H1 (cell line): ENCODE measurements around the gene TTC39A. TPM values are rescaled to one million over a fixed set of nuclear protein-coding genes. Genes with fewer than 3 reads are reported as not detected.

Experiments used
- CTCF ChIA-PET: fragments of 300-600 bp; sonication (Branson Sonifier 250); formaldehyde crosslinking; loops from one replicate; lab custom pipeline; 2021; ENCODE audit not compliant: partially characterized antibody; lab: Charles Lee
- POLR2A ChIA-PET: fragments of 300-600 bp; sonication (Branson Sonifier 250); formaldehyde crosslinking; loops from one replicate; lab custom pipeline; 2021; ENCODE audit warnings: inconsistent platforms; ENCODE audit not compliant: partially characterized antibody; lab: Charles Lee
- DNase-seq, 2 experiments: peaks; one replicate each; pipeline versions ENCODE4 v3.0.0 to v3.0.0-alpha.2; 2010 to 2022; ENCODE audit warnings: low spot score in 2 of 2, low read depth in 1 of 2, mixed read lengths in 1 of 2
- FAIRE-seq: peaks from 2 replicates; lab custom pipeline; 2011; peaks lifted over from hg19 to GRCh38; lab: Jason Lieb, UNC
- H2AFZ ChIP-seq: 2 replicates; pipeline ENCODE4 v1.8.1; 2012; ENCODE audit warnings: low read length, inconsistent platforms
- H2AK5ac ChIP-seq: 2 replicates; pipeline ENCODE4 v1.6.1; 2013; ENCODE audit warnings: low read depth, low read length
- H2BK120ac ChIP-seq: replicated peaks from 2 replicates; pipeline ENCODE3; 2013; ENCODE audit warnings: low read depth, low read length, inconsistent platforms
- H2BK12ac ChIP-seq: 2 replicates; pipeline ENCODE4 v1.6.1; 2013; ENCODE audit warnings: low read depth, low read length
- H2BK15ac ChIP-seq: 2 replicates; pipeline ENCODE4 v1.6.1; 2013; ENCODE audit warnings: low read length
- H2BK20ac ChIP-seq: 2 replicates; pipeline ENCODE4 v1.6.1; 2013; ENCODE audit warnings: low read length
- H2BK5ac ChIP-seq: 2 replicates; pipeline ENCODE4 v1.6.1; 2013; ENCODE audit warnings: low read depth, low read length
- H3K14ac ChIP-seq: 2 replicates; pipeline ENCODE4 v1.6.1; 2013; ENCODE audit warnings: inconsistent platforms; ENCODE audit not compliant: insufficient read length
- H3K18ac ChIP-seq: 2 replicates; pipeline ENCODE4 v1.6.1; 2013; ENCODE audit warnings: low read length; ENCODE audit errors: extremely low read depth
- H3K23ac ChIP-seq: 2 replicates; pipeline ENCODE4 v1.6.1; 2013; ENCODE audit warnings: inconsistent platforms; ENCODE audit not compliant: insufficient read length
- H3K23me2 ChIP-seq: 2 replicates; pipeline ENCODE4 v1.6.1; 2013; ENCODE audit warnings: low read depth, low read length
- H3K27ac ChIP-seq: 2 replicates; pipeline ENCODE4 v1.6.1; 2011; ENCODE audit warnings: low read depth, low read length, inconsistent platforms
- H3K27me3 ChIP-seq, 4 experiments: replicated peaks in 1 of 4; 1 replicate in 1 of 4; 2 replicates in 3 of 4; pipeline versions ENCODE4 v1.6.1 to v1.8.1; 2011 to 2013; ENCODE audit warnings: low read length in 3 of 4, mild to moderate bottlenecking in 3 of 4, inconsistent platforms in 2 of 4, mixed read lengths in 2 of 4, moderate library complexity in 1 of 4; ENCODE audit not compliant: control insufficient read depth in 3 of 4, insufficient read depth in 3 of 4; ENCODE audit errors: extremely low read depth in 1 of 4
- H3K36me3 ChIP-seq, 4 experiments: 2 replicates each; pipeline versions ENCODE4 v1.6.1 to v1.8.1; 2011 to 2013; ENCODE audit warnings: mild to moderate bottlenecking in 4 of 4, low read length in 3 of 4, moderate library complexity in 2 of 4, control low read depth in 1 of 4, inconsistent platforms in 1 of 4; ENCODE audit not compliant: insufficient read depth in 4 of 4, control insufficient read depth in 2 of 4
- H3K4ac ChIP-seq: replicated peaks from 2 replicates; pipeline ENCODE3; 2013; ENCODE audit warnings: low read length, low read depth, mixed read lengths, inconsistent platforms; ENCODE audit not compliant: insufficient read length
- H3K4me1 ChIP-seq, 4 experiments: replicated peaks in 1 of 4; 1 replicate in 1 of 4; 2 replicates in 3 of 4; pipeline versions ENCODE4 v1.6.1 to v1.8.1; 2011 to 2013; ENCODE audit warnings: low read length in 3 of 4, inconsistent platforms in 2 of 4, mixed read lengths in 1 of 4; ENCODE audit not compliant: insufficient read depth in 4 of 4, control insufficient read depth in 3 of 4
- H3K4me2 ChIP-seq, 2 experiments: 2 replicates each; pipeline versions ENCODE4 v1.6.1 to v1.8.1; 2011 to 2013; ENCODE audit warnings: low read depth in 2 of 2, low read length in 2 of 2, control low read depth in 1 of 2, inconsistent platforms in 1 of 2, mild to moderate bottlenecking in 1 of 2; ENCODE audit not compliant: insufficient read depth in 1 of 2
- H3K4me3 ChIP-seq, 4 experiments: fragments of 200-600, 300-600 bp in 1 of 4; sonication (generic), shearing (Covaris generic), sonication (Bioruptor Twin) in 1 of 4; 2 replicates each; pipeline versions ENCODE4 v1.5.1 to v1.8.1; 2011 to 2016; ENCODE audit warnings: low read length in 4 of 4, low read depth in 3 of 4, control low read depth in 2 of 4, inconsistent platforms in 2 of 4, mild to moderate bottlenecking in 2 of 4, mixed read lengths in 1 of 4, moderate library complexity in 1 of 4; ENCODE audit not compliant: insufficient read depth in 2 of 4; ENCODE audit errors: extremely low read depth in 1 of 4
- H3K56ac ChIP-seq: replicated peaks from 2 replicates; pipeline ENCODE3; 2013; ENCODE audit warnings: low read depth, mild to moderate bottlenecking, mixed read lengths, low read length, inconsistent platforms; ENCODE audit not compliant: insufficient read length
- H3K79me1 ChIP-seq: 2 replicates; pipeline ENCODE4 v1.6.1; 2013; ENCODE audit warnings: low read depth, low read length, control low read depth
- H3K79me2 ChIP-seq, 2 experiments: 2 replicates each; pipeline versions ENCODE4 v1.6.1 to v1.8.1; 2012 to 2013; ENCODE audit warnings: low read length in 2 of 2, mild to moderate bottlenecking in 2 of 2, inconsistent platforms in 1 of 2; ENCODE audit not compliant: insufficient read depth in 2 of 2, control insufficient read depth in 1 of 2
- H3K9ac ChIP-seq, 4 experiments: replicated peaks in 1 of 4; 1 replicate in 1 of 4; 2 replicates in 3 of 4; pipeline versions ENCODE4 v1.6.1 to v1.8.1; 2011 to 2013; ENCODE audit warnings: low read depth in 3 of 4, low read length in 3 of 4, control low read depth in 2 of 4, mild to moderate bottlenecking in 2 of 4, moderate library complexity in 2 of 4, inconsistent platforms in 1 of 4; ENCODE audit errors: extremely low read depth in 1 of 4
- H3K9me3 ChIP-seq, 2 experiments: 2 replicates each; pipeline versions ENCODE4 v1.6.1 to v1.8.1; 2012 to 2013; ENCODE audit warnings: mild to moderate bottlenecking in 2 of 2, moderate library complexity in 2 of 2, control low read depth in 1 of 2, inconsistent platforms in 1 of 2, low read depth in 1 of 2, low read length in 1 of 2, mixed read lengths in 1 of 2; ENCODE audit not compliant: insufficient read depth in 2 of 2
- H4K20me1 ChIP-seq, 2 experiments: replicated peaks in 1 of 2; 2 replicates each; pipeline versions ENCODE3 to v1.8.1; 2011 to 2013; ENCODE audit warnings: inconsistent platforms in 2 of 2, low read length in 2 of 2, mild to moderate bottlenecking in 1 of 2; ENCODE audit not compliant: insufficient read depth in 2 of 2, control insufficient read depth in 1 of 2
- H4K5ac ChIP-seq: 2 replicates; pipeline ENCODE4 v1.6.1; 2013; ENCODE audit warnings: low read length, low read depth, mixed read lengths, inconsistent platforms; ENCODE audit not compliant: insufficient read length
- H4K8ac ChIP-seq: 2 replicates; pipeline ENCODE4 v1.8.0; 2013; ENCODE audit warnings: mild to moderate bottlenecking, moderate library complexity, low read length, inconsistent platforms; ENCODE audit not compliant: insufficient read depth; ENCODE audit errors: extremely low read depth
- H4K91ac ChIP-seq: replicated peaks from 2 replicates; pipeline ENCODE3; 2013; ENCODE audit warnings: low read length, mixed read lengths, inconsistent platforms; ENCODE audit not compliant: insufficient read length
- ATF2 ChIP-seq: IDR thresholded peaks from 2 replicates; pipeline ENCODE4 v1.6.1; 2012; ENCODE audit warnings: low read length, inconsistent platforms
- CHD1 ChIP-seq: IDR thresholded peaks from 2 replicates; pipeline ENCODE4 v1.6.1; 2012; ENCODE audit warnings: low read depth, low read length, improper control_type of control experiment
- CREB1 ChIP-seq: IDR thresholded peaks from 2 replicates; pipeline ENCODE4 v1.6.1; 2012; ENCODE audit warnings: inconsistent platforms
- EGR1 ChIP-seq: IDR thresholded peaks from 2 replicates; pipeline ENCODE4 v1.6.1; 2011; ENCODE audit warnings: low read depth, low read length, borderline replicate concordance
- HDAC6 ChIP-seq: IDR thresholded peaks from one replicate; pipeline ENCODE4 v1.7.1; 2012; ENCODE audit warnings: low read depth, mild to moderate bottlenecking, inconsistent platforms, low read length, moderate library complexity
- JUND ChIP-seq: IDR thresholded peaks from 2 replicates; pipeline ENCODE4 v1.6.1; 2011; ENCODE audit warnings: mild to moderate bottlenecking, improper control_type of control experiment, low read length
- MAFK ChIP-seq: IDR thresholded peaks from 2 replicates; pipeline ENCODE4 v1.6.1; 2012; ENCODE audit warnings: low read depth, mild to moderate bottlenecking, improper control_type of control experiment, low read length
- NRF1 ChIP-seq: IDR thresholded peaks from 2 replicates; pipeline ENCODE4 v1.6.1; 2011; ENCODE audit warnings: mild to moderate bottlenecking, low read depth, low read length, improper control_type of control experiment
- PHF8 ChIP-seq: fragments of 200-600 bp; sonication (generic); conservative IDR thresholded peaks from 2 replicates; pipeline ENCODE4 v1.7.1; 2012; ENCODE audit warnings: low read depth, mild to moderate bottlenecking, inconsistent platforms, low read length, moderate library complexity
- POLR2A ChIP-seq, 2 experiments: IDR thresholded peaks; 1 replicate in 1 of 2; 2 replicates in 1 of 2; pipeline ENCODE4 v1.6.1; 2011; ENCODE audit warnings: low read depth in 2 of 2, low read length in 2 of 2, mild to moderate bottlenecking in 2 of 2; ENCODE audit errors: control extremely low read depth in 1 of 2
- RBBP5 ChIP-seq: IDR thresholded peaks from 2 replicates; pipeline ENCODE4 v1.7.1; 2012; ENCODE audit warnings: low read depth, mild to moderate bottlenecking, inconsistent platforms, low read length, moderate library complexity, borderline replicate concordance
- SAP30 ChIP-seq: fragments of 300-600 bp; sonication (generic); IDR thresholded peaks from 2 replicates; pipeline ENCODE4 v1.7.1; 2012; ENCODE audit warnings: low read length, moderate library complexity, mild to moderate bottlenecking, inconsistent platforms; ENCODE audit not compliant: insufficient read depth, insufficient replicate concordance
- SP4 ChIP-seq: IDR thresholded peaks from 2 replicates; pipeline ENCODE4 v1.6.1; 2012; ENCODE audit warnings: low read length, inconsistent platforms
- TCF12 ChIP-seq: IDR thresholded peaks from 2 replicates; pipeline ENCODE4 v1.6.1; 2011; ENCODE audit warnings: low read depth, mild to moderate bottlenecking, low read length
- WGBS, 2 experiments: shearing (Covaris generic) in 1 of 2; methylation state at CpG; one replicate each; pipeline versions ENCODE4 v1.1.6 to v1.1.7; 2013 to 2015; ENCODE audit warnings: low lambda C conversion rate in 2 of 2, mixed read lengths in 2 of 2, inconsistent platforms in 1 of 2, low coverage in 1 of 2, missing lambda C conversion rate in 1 of 2; ENCODE audit not compliant: insufficient replicate concordance in 2 of 2, insufficient coverage in 1 of 2, insufficient read length in 1 of 2; ENCODE audit errors: extremely low coverage in 1 of 2, missing lambda C conversion rate in 1 of 2; 5-methylcytosine and 5-hydroxymethylcytosine counted together
- polyA plus RNA-seq, 7 experiments: library from polyadenylated mRNA; depleted of rRNA in 3 of 7; stranded (reverse) in 5 of 7; unstranded in 2 of 7; fragments of >200 nt in 5 of 7; fragments of 200-250 nt in 2 of 7; gene quantifications; 1 replicate in 5 of 7; 2 replicates in 1 of 7; 4 replicates in 1 of 7; pipeline versions ENCODE4 v1.2.1 to v1.2.3, GENCODE V29; 2011 to 2013; ENCODE audit warnings: missing spikeins in 2 of 7, mixed read lengths in 2 of 7
- total RNA-seq: library from RNA; stranded (reverse); fragmentation: NEBNext Ultra II Directional; extraction: Animal tissue kit (Norgen Biotek cat#: 25700); gene quantifications from 2 replicates; pipeline ENCODE4 v1.2.1, GENCODE V29; 2021

TTC39A gene
- total and polyA plus RNA-seq, 2 of the 8 experiments (the other 6 are each of a cell fraction or from before 2014, with no cell fraction given): 5.5 to 5.8 TPM

- WGBS, 2 experiments: 93% methylated on average over 4 of the region's 4 CpGs; no CpG with 5 or more reads in 1 of the 2 experiments
- Histone ChIP-seq H3K4me3 (no peak overlapping the region), H3K79me2 (no peaks in the 10 kb centered on the region), H3K4me2 (no peak overlapping the region), H3K9ac (no peak overlapping the region), H2BK20ac (no peak overlapping the region), H3K4ac (no peak overlapping the region), H2BK15ac (no peak overlapping the region), H4K8ac (no peak overlapping the region), H3K36me3 (no peaks in the 10 kb centered on the region), H3K18ac (no peak overlapping the region), H3K79me1 (no peaks in the 10 kb centered on the region), H3K23ac (no peak overlapping the region), H3K9me3 (no peaks in the 10 kb centered on the region), H3K27me3 (no peaks in the 10 kb centered on the region), H4K91ac (no peak overlapping the region), H2BK5ac (no peak overlapping the region; the same call in 1 of the 2 replicates), H3K56ac (no peak overlapping the region), H2BK12ac (no peak overlapping the region), H2AK5ac (no peak overlapping the region), H3K4me1 (peaks cover 0 to 9% (median 0%) of the 10 kb centered on the region in 4 experiments; a peak in 4 of 7 replicates), H4K20me1 (no peaks in the 10 kb centered on the region), H3K14ac (no peak overlapping the region), H2AFZ (no peak overlapping the region), H4K5ac (no peak overlapping the region), H3K27ac (no peak overlapping the region), H3K23me2 (no peaks in the 10 kb centered on the region), H2BK120ac (no peak overlapping the region)
- FAIRE-seq (no peak), DNase-seq (no peak)
- POLR2A ChIA-PET: interaction anchor here (0.5 to 1.9 kb wide), 4 partner anchors 17 to 317 kb away, joined by 3 to 6 read pairs (median 3); no protein-coding TSS in a partner anchor
- CTCF ChIA-PET: interaction anchor here (0.6 to 2.0 kb wide), 17 partner anchors 9 to 456 kb away, joined by 3 to 8 read pairs (median 4); no protein-coding TSS in a partner anchor
- no peak for TF ChIP-seq CREB1
- no peak for TF ChIP-seq JUND
- TF ChIP-seq ATF2: no peak
- TF ChIP-seq MAFK: no peak
- no peak for TF ChIP-seq PHF8
- TF ChIP-seq SP4: no peak
- no peak for TF ChIP-seq TCF12
- no peak for TF ChIP-seq RBBP5
- no peak for TF ChIP-seq SAP30
- TF ChIP-seq HDAC6: no peak
- no peak for TF ChIP-seq CHD1
- TF ChIP-seq EGR1: no peak
- no peak for TF ChIP-seq POLR2A (IDR thresholded peaks at IDR 0.05; ENCODE audit: control extremely low read depth in 1 of 2, low read depth in 2 of 2, low read length in 2 of 2)
- no peak for TF ChIP-seq NRF1
These were observed 17.6 kb downstream of the TTC39A start for GRCh38 chr1:51312718-51313117.
